ENCODE data around the gene KCNK16. TPM values are rescaled to one million over a fixed set of nuclear protein-coding genes. Genes with fewer than 3 reads are reported as not detected.

The KCNK16 gene
- total RNA-seq, 1 experiment from 2014 or later: not detected

- DNase-seq (ENCODE audit: low read depth): no peak
Measured at GRCh38 chr6:39280247-39280731, 42.2 kb downstream of the KCNK16 start.

- no peak for DNase-seq (ENCODE audit: low read depth)
Measured at GRCh38 chr6:39279539-39279938, 43.0 kb downstream of the KCNK16 start.

DNA sequence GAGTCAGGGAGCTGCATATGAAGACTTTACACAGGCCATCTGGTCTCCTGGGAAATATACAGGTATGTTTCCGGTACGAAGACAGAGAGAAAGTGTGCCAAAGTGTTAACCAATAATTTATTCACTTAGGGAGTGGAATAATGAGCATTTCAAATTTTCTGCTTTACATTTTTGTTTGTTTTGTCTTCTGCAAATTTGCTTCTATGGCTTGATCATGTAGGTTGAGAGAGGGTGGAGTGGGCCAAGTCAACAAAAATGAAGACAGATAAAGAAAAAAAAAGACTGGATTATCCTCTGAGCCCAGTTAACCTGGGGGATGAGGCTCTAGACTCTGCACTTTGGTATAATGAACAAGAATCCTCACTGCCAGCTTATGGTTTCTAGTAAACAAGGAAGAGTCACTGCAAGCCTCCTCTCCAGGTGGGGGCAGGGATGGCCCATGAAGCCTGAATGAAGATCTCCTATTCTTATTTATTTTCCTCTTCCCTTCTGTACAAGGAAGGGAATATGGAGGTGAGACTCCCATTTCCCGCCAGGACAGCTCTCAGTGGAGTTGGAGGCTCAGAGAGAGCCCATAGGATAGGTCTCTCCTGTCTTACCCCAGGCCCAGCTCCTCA lies 46.0 kb downstream of the KCNK16 start:
- DNase-seq (ENCODE audit: low read depth): no peak

- DNase-seq (ENCODE audit: low read depth): no peak
Measured at GRCh38 chr6:39274903-39275302, 47.6 kb downstream of the KCNK16 start.

GRCh38 chr6:39274471-39274870 lies 48.0 kb downstream of the KCNK16 start:
- DNase-seq (ENCODE audit: low read depth): no peak

DNA sequence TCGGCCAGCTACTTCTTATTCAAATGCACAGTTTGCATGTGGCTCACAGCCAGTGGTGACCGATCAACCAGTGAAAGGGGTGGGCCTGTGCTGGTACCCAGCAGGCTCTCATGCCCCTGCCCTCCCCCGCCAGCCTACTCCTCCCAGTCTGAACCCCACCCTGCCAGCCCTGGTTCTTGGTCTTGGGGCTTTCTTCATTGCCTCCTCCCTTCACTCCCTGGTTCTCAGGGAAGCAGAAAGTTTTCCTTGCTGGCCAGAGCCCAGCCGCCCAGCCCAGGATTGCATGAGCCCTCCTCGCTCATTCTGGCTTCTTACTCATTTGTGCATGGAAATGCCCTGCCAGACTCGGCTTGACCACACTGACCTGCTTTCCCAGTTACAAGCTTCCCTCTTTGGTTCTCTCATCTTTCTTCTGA lies 49.1 kb downstream of the KCNK16 start:
- no peak for DNase-seq (ENCODE audit: low read depth)

DNA sequence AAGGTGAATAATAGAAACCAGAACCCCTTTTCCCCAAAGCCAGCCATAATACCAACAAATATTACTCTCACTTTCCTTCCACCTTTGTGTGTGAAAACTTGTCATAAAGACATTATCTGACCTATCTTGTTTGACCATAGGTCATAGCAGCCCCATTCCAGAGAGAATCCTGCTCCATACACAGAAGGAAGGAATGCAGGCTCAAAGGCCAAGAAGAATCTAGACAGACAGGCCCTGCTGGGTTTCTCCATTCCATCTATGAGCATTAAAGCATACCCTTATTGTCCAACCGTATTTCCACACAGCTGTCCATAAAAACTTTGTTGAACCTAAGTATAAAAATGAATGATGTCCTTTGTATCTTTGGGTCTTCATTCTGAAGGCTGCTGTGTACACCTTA lies 52.5 kb downstream of the KCNK16 start:
- no peak for DNase-seq (ENCODE audit: low read depth)

DNA sequence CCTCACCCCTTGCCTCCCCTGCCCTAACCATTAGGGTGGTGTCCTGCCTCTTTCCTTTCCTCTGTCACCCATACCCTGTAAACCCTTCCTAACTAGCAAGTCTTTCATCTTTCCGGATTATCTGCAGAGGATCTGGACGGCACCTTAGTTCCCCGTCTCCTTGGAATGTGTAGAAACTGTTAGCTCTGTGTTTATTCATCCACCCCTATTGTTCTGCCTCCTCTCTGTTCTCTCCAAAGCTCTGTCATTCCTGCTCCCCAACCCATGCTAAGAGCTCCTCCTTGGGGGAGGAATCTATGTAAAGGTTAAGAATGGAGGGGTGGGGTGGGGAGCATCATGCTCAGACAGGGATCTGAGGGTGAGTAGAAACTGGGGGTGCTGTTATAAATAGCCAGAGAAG lies 53.8 kb downstream of the KCNK16 start:
- DNase-seq (ENCODE audit: low read depth): no peak

- DNase-seq (ENCODE audit: low read depth): no peak
Measured at GRCh38 chr6:39268171-39268570, 54.3 kb downstream of the KCNK16 start.

- no peak for DNase-seq (ENCODE audit: low read depth)
Measured at GRCh38 chr6:39266782-39267355, 55.6 kb downstream of the KCNK16 start.

- DNase-seq (ENCODE audit: low read depth): no peak
Measured at GRCh38 chr6:39266375-39266774, 56.1 kb downstream of the KCNK16 start.

Other genes with a start within 250 kb of the KCNK16 start
- gene SAYSD1, start 207.5 kb downstream of the KCNK16 start, total RNA-seq (2014; rRNA removed): 13.9 and 15.8 TPM in 2 replicates
- not detected in 2 replicates for gene KCNK5, start 93.2 kb downstream of the KCNK16 start, total RNA-seq (2014; rRNA removed)
- gene KCNK17, start 8.3 kb downstream of the KCNK16 start, total RNA-seq (2014; rRNA removed): not detected in 2 replicates